Smooth muscle cell (in vitro differentiated cells): ENCODE data around the gene PAX7. TPM values are rescaled to one million over a fixed set of nuclear protein-coding genes. Genes with fewer than 3 reads are reported as not detected.

Experiments used
- DNase-seq: peaks from one replicate; lab custom pipeline; 2025; ENCODE audit not compliant: unreplicated experiment; lab: John Stamatoyannopoulos, UW
- H2AFZ ChIP-seq: fragments of 200-600 bp; sonication (generic); 2 replicates; pipeline ENCODE4 v1.6.0; 2016; ENCODE audit warnings: antibody characterized with exemption, low read depth, mild to moderate bottlenecking
- H3F3A ChIP-seq: fragments of 200-600 bp; sonication (generic); 2 replicates; pipeline ENCODE4 v1.6.0; 2017; ENCODE audit warnings: antibody characterized with exemption, low read depth
- H3K27ac ChIP-seq: fragments of 200-600 bp; sonication (generic); 2 replicates; pipeline ENCODE4 v1.5.1; 2016; ENCODE audit warnings: low read depth, mild to moderate bottlenecking
- H3K27me3 ChIP-seq: fragments of 200-600 bp; sonication (generic); 2 replicates; pipeline ENCODE4 v1.6.1; 2016; ENCODE audit warnings: low read depth, mild to moderate bottlenecking
- H3K36me3 ChIP-seq: fragments of 200-600 bp; sonication (generic); 2 replicates; pipeline ENCODE4 v1.5.1; 2016; ENCODE audit warnings: low read depth
- H3K4me1 ChIP-seq: fragments of 200-600 bp; sonication (generic); 2 replicates; pipeline ENCODE4 v1.5.1; 2016; ENCODE audit warnings: low read depth
- H3K4me2 ChIP-seq: fragments of 200-600 bp; sonication (generic); 2 replicates; pipeline ENCODE4 v1.6.0; 2016; ENCODE audit warnings: mild to moderate bottlenecking
- H3K4me3 ChIP-seq: fragments of 200-600 bp; sonication (generic); 2 replicates; pipeline ENCODE4 v1.5.1; 2016; ENCODE audit warnings: mild to moderate bottlenecking
- H3K79me2 ChIP-seq: fragments of 200-600 bp; sonication (generic); 2 replicates; pipeline ENCODE4 v1.6.0; 2016; ENCODE audit warnings: low read depth, mild to moderate bottlenecking
- H3K9ac ChIP-seq: fragments of 200-600 bp; sonication (generic); 2 replicates; pipeline ENCODE4 v1.6.0; 2016; ENCODE audit warnings: low read depth
- H3K9me3 ChIP-seq: fragments of 200-600 bp; sonication (generic); replicated peaks from 2 replicates; pipeline ENCODE4 v1.5.1; 2016; ENCODE audit warnings: low read depth
- H4K20me1 ChIP-seq: fragments of 200-600 bp; sonication (generic); 2 replicates; pipeline ENCODE4 v1.6.0; 2016; ENCODE audit warnings: low read depth
- CTCF ChIP-seq: fragments of 200-600 bp; sonication (generic); IDR thresholded peaks from 2 replicates; pipeline ENCODE4 v1.5.1; 2017; ENCODE audit warnings: borderline replicate concordance, mild to moderate bottlenecking, antibody characterized with exemption; ENCODE audit not compliant: insufficient read depth, poor library complexity, severe bottlenecking
- WGBS: methylation state at CpG from one replicate; pipeline ENCODE4 v1.1.7; 2016; ENCODE audit warnings: low lambda C conversion rate; 5-methylcytosine and 5-hydroxymethylcytosine counted together
- polyA plus RNA-seq: library from polyadenylated mRNA; unstranded; fragments of >200 nt; fragmentation: Nextera tagmentation; extraction: Ambion mirVana; gene quantifications from 2 replicates; pipeline ENCODE4 v1.2.1, GENCODE V29; 2016
- total RNA-seq: library from RNA; depleted of rRNA; stranded (reverse); fragments of >200 nt; gene quantifications from 2 replicates; pipeline ENCODE4 v1.2.3, GENCODE V29; 2014

PAX7 gene
- total and polyA plus RNA-seq, 2 experiments from 2014 or later: not detected

- no peak overlapping the region for H2AFZ ChIP-seq
- H4K20me1 ChIP-seq: no peaks in the 10 kb centered on the region
- H3K4me2 ChIP-seq: no peak overlapping the region
- WGBS: 58% methylated on average over 18 of the region's 19 CpGs
- no peak overlapping the region for H3K27ac ChIP-seq
- H3K9me3 ChIP-seq: no peaks in the 10 kb centered on the region
- peaks cover 58% of the 10 kb centered on the region for H3K27me3 ChIP-seq
- no peaks in the 10 kb centered on the region for H3F3A ChIP-seq
- H3K79me2 ChIP-seq: no peaks in the 10 kb centered on the region
- H3K36me3 ChIP-seq: no peaks in the 10 kb centered on the region
- no peak for TF ChIP-seq CTCF
- peaks cover 8% of the 10 kb centered on the region for H3K4me1 ChIP-seq
- no peak overlapping the region for H3K4me3 ChIP-seq
- no peak overlapping the region for H3K9ac ChIP-seq
- no peak for DNase-seq
Observed at GRCh38 chr1:18723701-18724411, 93.2 kb downstream of the PAX7 start.

GRCh38 chr1:18724801-18725200 is 94.2 kb downstream of the PAX7 start:
- Histone ChIP-seq H3K4me3 (no peak overlapping the region), H3K27me3 (peaks cover 54% of the 10 kb centered on the region), H3K36me3 (no peaks in the 10 kb centered on the region), H3K9ac (no peak overlapping the region), H4K20me1 (no peaks in the 10 kb centered on the region), H3F3A (no peaks in the 10 kb centered on the region), H2AFZ (no peak overlapping the region), H3K79me2 (no peaks in the 10 kb centered on the region), H3K4me1 (peaks cover 8% of the 10 kb centered on the region), H3K4me2 (no peak overlapping the region), H3K27ac (no peak overlapping the region), H3K9me3 (no peaks in the 10 kb centered on the region)
- DNase-seq: no peak
- no peak for TF ChIP-seq CTCF
- WGBS: 75% methylated on average over 7 of the region's 7 CpGs

- WGBS: 63% methylated on average over 20 of the region's 24 CpGs
- no peaks in the 10 kb centered on the region for H3K9me3 ChIP-seq
Observed at GRCh38 chr1:18725231-18725895, 94.7 kb downstream of the PAX7 start.

More at GRCh38 chr1:18725231-18725895, 94.7 kb downstream of the PAX7 start:
- Histone ChIP-seq H4K20me1 (no peaks in the 10 kb centered on the region), H3F3A (no peaks in the 10 kb centered on the region), H3K4me2 (no peak overlapping the region), H3K27ac (no peak overlapping the region), H3K4me3 (no peak overlapping the region), H2AFZ (no peak overlapping the region), H3K27me3 (peaks cover 54% of the 10 kb centered on the region), H3K9ac (no peak overlapping the region), H3K79me2 (no peaks in the 10 kb centered on the region), H3K36me3 (no peaks in the 10 kb centered on the region), H3K4me1 (peaks cover 8% of the 10 kb centered on the region)
- no peak for DNase-seq
- TF ChIP-seq CTCF: no peak
